Neural crest cell (in vitro differentiated cells): Measurements from ENCODE around the gene ADGRB3. TPM values are rescaled to one million over a fixed set of nuclear protein-coding genes. Genes with fewer than 3 reads are reported as not detected.
"Not testable (repeated sequence)": the region's sequence is repeated elsewhere in the genome, so short reads cannot be mapped to it uniquely, and the experiment has no call there.

ENCODE experiments used
- DNase-seq: peaks from one replicate; pipeline ENCODE4 v3.0.0; 2021; ENCODE audit warnings: low read depth, mixed read lengths, low spot score
- H3K27ac Mint-ChIP-seq: one replicate; pipeline ENCODE4 v1.8.0; 2021; ENCODE audit warnings: mild to moderate bottlenecking, mixed read lengths; ENCODE audit not compliant: unreplicated experiment
- H3K27me3 Mint-ChIP-seq: 2 replicates; pipeline ENCODE4 v1.8.0; 2021; ENCODE audit warnings: low read depth, mild to moderate bottlenecking, mixed read lengths
- H3K36me3 Mint-ChIP-seq: 2 replicates; pipeline ENCODE4 v1.8.0; 2021; ENCODE audit warnings: low read depth, mild to moderate bottlenecking, mixed read lengths
- H3K4me1 Mint-ChIP-seq: 2 replicates; pipeline ENCODE4 v1.8.0; 2021; ENCODE audit warnings: mixed read lengths
- H3K4me3 Mint-ChIP-seq: one replicate; pipeline ENCODE4 v1.8.0; 2021; ENCODE audit warnings: mild to moderate bottlenecking, mixed read lengths
- H3K9me3 Mint-ChIP-seq: 2 replicates; pipeline ENCODE4 v1.8.0; 2021; ENCODE audit warnings: mixed read lengths
- CTCF ChIP-seq: fragments of 200-600 bp; sonication (generic); conservative IDR thresholded peaks from 2 replicates; pipeline ENCODE4 v1.5.0; 2021; ENCODE audit warnings: antibody characterized with exemption, mild to moderate bottlenecking
- total RNA-seq: library from RNA; stranded (reverse); gene quantifications from 2 replicates; pipeline ENCODE4 v1.2.1, GENCODE V29; 2021

The ADGRB3 gene
- total RNA-seq, 1 donor from 2014 or later = 5.1 TPM

GRCh38 chr6:68876792-68877493 lies 241.9 kb downstream of the ADGRB3 start:
- peak; percentile 73 for TF ChIP-seq CTCF
- peaks cover 10% of the 10 kb centered on the region for H3K4me1 Mint-ChIP-seq
- no peak for DNase-seq
- peaks cover 3% of the 10 kb centered on the region for H3K9me3 Mint-ChIP-seq
- peaks cover 4% of the 10 kb centered on the region for H3K36me3 Mint-ChIP-seq
- no peaks in the 10 kb centered on the region for H3K27me3 Mint-ChIP-seq
- no peak overlapping the region for H3K4me3 Mint-ChIP-seq
- no peak overlapping the region for H3K27ac Mint-ChIP-seq

GRCh38 chr6:68880050-68880813 lies 245.2 kb downstream of the ADGRB3 start:
- TF ChIP-seq CTCF = no peak
- no peak for DNase-seq
- Mint-ChIP-seq H3K36me3 (peaks cover 9% of the 10 kb centered on the region), H3K27ac (peak overlapping the region; percentile 54), H3K9me3 (peaks cover 3% of the 10 kb centered on the region), H3K4me1 (peaks cover 10% of the 10 kb centered on the region), H3K27me3 (no peaks in the 10 kb centered on the region), H3K4me3 (no peak overlapping the region)

GRCh38 chr6:68883325-68883724 lies 248.2 kb downstream of the ADGRB3 start:
- H3K27ac Mint-ChIP-seq = peak overlapping the region; percentile 70

GRCh38 chr6:68891419-68891818 lies 256.3 kb downstream of the ADGRB3 start:
- Mint-ChIP-seq H3K27me3 (no peaks in the 10 kb centered on the region), H3K27ac (peak overlapping the region; percentile 22), H3K9me3 (peaks cover 9% of the 10 kb centered on the region), H3K4me1 (peaks cover 10% of the 10 kb centered on the region), H3K4me3 (no peak overlapping the region), H3K36me3 (peaks cover 8% of the 10 kb centered on the region)
- TF ChIP-seq CTCF = no peak
- no peak for DNase-seq

More at GRCh38 chr6:68883325-68883724, 248.2 kb downstream of the ADGRB3 start:
- not testable (repeated sequence) for H3K27me3 Mint-ChIP-seq, DNase-seq, H3K4me3 Mint-ChIP-seq, H3K4me1 Mint-ChIP-seq, H3K9me3 Mint-ChIP-seq, H3K36me3 Mint-ChIP-seq

GRCh38 chr6:68892452-68892851 lies 257.4 kb downstream of the ADGRB3 start:
- H3K27me3 Mint-ChIP-seq = no peaks in the 10 kb centered on the region
- H3K9me3 Mint-ChIP-seq = peaks cover 12% of the 10 kb centered on the region
- no peak overlapping the region for H3K4me3 Mint-ChIP-seq
- no peak for DNase-seq
- H3K36me3 Mint-ChIP-seq = peaks cover 8% of the 10 kb centered on the region
- no peak for TF ChIP-seq CTCF
- no peak overlapping the region for H3K27ac Mint-ChIP-seq
- peaks cover 15% of the 10 kb centered on the region for H3K4me1 Mint-ChIP-seq

- TF ChIP-seq CTCF = no peak
- peaks cover 8% of the 10 kb centered on the region for H3K9me3 Mint-ChIP-seq
- H3K27me3 Mint-ChIP-seq = no peaks in the 10 kb centered on the region
- H3K27ac Mint-ChIP-seq = no peak overlapping the region
- no peak overlapping the region for H3K4me3 Mint-ChIP-seq
- no peak for DNase-seq
- peaks cover 4% of the 10 kb centered on the region for H3K36me3 Mint-ChIP-seq
- peaks cover 15% of the 10 kb centered on the region for H3K4me1 Mint-ChIP-seq
These were observed 260.8 kb downstream of the ADGRB3 start for GRCh38 chr6:68895929-68896328.
